WTC11 (cell line): ENCODE measurements around the gene SCUBE3.

Experiments used
- MYBL2 ChIP-seq: sonication (generic); formaldehyde crosslinking; IDR thresholded peaks from 2 replicates; pipeline ENCODE4 v1.8.1; 2023; ENCODE audit warnings: mild to moderate bottlenecking, moderate library complexity, missing genetic modification reagents
- NFYB ChIP-seq: sonication (generic); formaldehyde crosslinking; conservative IDR thresholded peaks from 2 replicates; pipeline ENCODE4 v1.8.0; 2022; ENCODE audit warnings: low read depth, missing genetic modification reagents
- SMAD3 ChIP-seq: sonication (generic); formaldehyde crosslinking; IDR thresholded peaks from 2 replicates; pipeline ENCODE4 v1.8.0; 2022; ENCODE audit warnings: missing genetic modification reagents, mild to moderate bottlenecking, borderline replicate concordance
- TF ChIP-seq, protein P1 (sequence below): fragments of 200-600 bp; IDR thresholded peaks from 2 replicates; pipeline ENCODE4 v1.8.0; 2022; ENCODE audit warnings: antibody characterized with exemption
- TF ChIP-seq, protein P2 (sequence below): sonication (generic); formaldehyde crosslinking; IDR thresholded peaks from 2 replicates; pipeline ENCODE4 v1.8.0; 2022; ENCODE audit warnings: mild to moderate bottlenecking, missing genetic modification reagents
- TF ChIP-seq, protein P3 (sequence below): sonication (generic); formaldehyde crosslinking; IDR thresholded peaks from 2 replicates; pipeline ENCODE4 v1.8.0; 2022; ENCODE audit warnings: mild to moderate bottlenecking, missing genetic modification reagents

DNA sequence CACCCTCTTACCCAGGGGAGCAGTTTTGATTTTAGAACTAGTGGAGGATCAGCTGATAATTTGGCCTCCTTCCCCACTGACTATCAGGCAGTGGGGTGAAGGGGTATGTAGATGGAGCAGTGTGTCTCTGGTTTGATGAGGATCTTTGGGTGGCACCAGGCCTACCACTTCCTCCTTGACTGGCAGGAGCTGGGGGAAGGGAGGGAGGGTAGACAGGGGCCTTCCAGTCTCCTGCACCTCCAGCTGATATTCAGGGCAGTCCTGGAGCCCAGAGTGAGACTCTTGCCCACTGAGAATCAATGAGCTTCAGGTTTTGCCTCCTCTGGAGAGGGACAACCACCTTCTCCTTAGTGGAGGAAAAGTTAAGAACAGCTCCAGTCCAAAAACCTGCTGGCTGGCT, 87.1 kb downstream of the SCUBE3 start:
- TF ChIP-seq, protein P1, sequence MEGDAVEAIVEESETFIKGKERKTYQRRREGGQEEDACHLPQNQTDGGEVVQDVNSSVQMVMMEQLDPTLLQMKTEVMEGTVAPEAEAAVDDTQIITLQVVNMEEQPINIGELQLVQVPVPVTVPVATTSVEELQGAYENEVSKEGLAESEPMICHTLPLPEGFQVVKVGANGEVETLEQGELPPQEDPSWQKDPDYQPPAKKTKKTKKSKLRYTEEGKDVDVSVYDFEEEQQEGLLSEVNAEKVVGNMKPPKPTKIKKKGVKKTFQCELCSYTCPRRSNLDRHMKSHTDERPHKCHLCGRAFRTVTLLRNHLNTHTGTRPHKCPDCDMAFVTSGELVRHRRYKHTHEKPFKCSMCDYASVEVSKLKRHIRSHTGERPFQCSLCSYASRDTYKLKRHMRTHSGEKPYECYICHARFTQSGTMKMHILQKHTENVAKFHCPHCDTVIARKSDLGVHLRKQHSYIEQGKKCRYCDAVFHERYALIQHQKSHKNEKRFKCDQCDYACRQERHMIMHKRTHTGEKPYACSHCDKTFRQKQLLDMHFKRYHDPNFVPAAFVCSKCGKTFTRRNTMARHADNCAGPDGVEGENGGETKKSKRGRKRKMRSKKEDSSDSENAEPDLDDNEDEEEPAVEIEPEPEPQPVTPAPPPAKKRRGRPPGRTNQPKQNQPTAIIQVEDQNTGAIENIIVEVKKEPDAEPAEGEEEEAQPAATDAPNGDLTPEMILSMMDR, result no peak
- no peak for TF ChIP-seq SMAD3 (CRISPR knock-in tag)
- no peak for TF ChIP-seq MYBL2 (CRISPR knock-in tag)
- TF ChIP-seq, protein P2, sequence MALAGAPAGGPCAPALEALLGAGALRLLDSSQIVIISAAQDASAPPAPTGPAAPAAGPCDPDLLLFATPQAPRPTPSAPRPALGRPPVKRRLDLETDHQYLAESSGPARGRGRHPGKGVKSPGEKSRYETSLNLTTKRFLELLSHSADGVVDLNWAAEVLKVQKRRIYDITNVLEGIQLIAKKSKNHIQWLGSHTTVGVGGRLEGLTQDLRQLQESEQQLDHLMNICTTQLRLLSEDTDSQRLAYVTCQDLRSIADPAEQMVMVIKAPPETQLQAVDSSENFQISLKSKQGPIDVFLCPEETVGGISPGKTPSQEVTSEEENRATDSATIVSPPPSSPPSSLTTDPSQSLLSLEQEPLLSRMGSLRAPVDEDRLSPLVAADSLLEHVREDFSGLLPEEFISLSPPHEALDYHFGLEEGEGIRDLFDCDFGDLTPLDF, result no peak
- TF ChIP-seq, protein P3, sequence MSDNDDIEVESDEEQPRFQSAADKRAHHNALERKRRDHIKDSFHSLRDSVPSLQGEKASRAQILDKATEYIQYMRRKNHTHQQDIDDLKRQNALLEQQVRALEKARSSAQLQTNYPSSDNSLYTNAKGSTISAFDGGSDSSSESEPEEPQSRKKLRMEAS, result no peak
- TF ChIP-seq NFYB, result no peak
